GM18907 (cell line): ENCODE results near the gene TUBA3E.
"Not testable (repeated sequence)": the region's sequence is repeated elsewhere in the genome, so short reads cannot be mapped to it uniquely, and the experiment has no call there.

Experiments used
- ATAC-seq: cut with Tn5 transposase; IDR thresholded peaks from one replicate; pipeline ENCODE4 v1.9.1; 2021; ENCODE audit warnings: mild to moderate bottlenecking, moderate library complexity; ENCODE audit not compliant: unreplicated experiment

Gene TUBA3E

DNA sequence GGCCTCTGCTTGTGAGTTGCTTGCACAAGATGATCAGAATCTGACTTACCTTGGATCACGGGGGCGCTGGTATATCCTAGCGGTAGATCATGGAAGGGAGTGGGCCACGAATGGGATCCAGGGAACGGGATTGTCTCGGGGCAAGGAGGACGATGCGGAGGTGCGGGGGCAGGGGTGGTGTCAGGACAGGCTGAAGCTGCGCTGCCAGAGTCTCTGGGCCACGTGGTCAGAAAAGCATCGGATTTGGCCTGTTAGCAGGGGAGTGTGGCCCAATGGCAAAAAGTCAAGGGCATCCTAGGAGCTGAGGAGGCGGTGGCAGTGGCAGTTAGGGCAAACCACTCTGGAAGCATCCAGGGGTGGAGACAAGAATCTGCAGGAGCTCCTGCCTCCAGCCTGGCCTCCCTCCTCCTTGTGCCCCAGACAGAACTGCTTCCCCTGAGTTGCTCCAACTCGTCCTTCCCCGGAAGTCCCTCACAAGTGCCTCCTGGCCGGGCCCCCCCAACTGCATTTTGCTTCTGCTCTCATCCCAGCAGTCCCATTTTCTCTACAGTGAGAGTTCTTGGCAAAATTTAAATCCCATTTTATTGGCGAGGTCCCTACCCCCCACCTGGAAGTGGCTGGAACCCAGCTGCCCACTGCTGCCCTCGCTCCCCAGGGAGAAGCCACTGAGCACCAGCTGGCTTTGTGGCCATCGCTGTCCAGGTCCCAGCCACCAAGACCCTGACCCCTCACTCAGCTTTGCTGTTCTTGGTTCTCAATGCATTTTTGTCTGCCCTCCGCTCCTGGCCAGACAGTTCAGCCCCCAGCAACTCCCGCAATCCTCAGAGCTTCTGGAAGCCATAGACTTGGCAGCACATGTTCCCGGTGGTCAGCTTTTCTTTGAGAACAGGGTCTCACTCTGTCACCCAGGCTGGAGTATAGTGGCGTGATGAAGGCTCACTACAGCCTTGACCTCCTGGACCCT lies 47.8 kb downstream of the TUBA3E start:
- ATAC-seq, result no peak

DNA sequence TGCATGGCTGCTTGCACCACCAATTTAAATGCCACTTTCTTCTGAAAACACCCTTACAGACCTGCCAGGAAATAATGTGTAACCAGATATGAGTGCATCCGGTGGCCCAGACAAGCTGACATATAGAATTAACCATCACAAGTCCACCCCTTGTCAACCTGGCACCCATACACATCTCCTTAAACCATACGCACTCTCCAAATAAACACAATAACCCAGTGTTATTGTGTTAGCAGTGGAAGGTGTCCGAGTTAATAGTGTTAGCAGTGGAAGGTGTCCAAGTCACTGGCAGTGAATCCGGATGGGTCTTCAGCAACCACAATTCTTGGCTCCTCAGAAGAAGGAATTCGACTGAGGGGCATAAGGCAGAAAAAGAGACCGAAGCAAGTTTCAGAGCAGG lies 49.7 kb downstream of the TUBA3E start:
- ATAC-seq, result not testable (repeated sequence)

DNA sequence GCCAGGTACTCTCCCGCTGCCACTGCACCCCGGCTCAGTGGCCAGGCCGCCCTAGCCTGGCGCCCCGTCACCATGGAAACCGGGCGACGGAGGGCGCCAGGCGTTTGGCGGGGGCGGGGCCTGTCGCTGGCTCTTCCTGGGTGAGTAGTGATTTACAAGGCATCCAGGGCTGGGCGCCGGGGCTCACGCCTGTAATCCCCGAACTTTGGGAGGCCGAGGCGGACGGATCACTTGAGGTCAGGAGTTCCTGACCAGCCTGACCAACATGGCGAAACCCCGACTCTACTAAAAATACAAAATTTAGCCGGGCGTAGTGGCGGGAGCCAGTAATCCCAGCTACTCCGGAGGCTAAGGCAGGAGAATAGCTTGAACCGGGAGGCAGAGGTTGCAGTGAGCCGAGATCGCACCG lies 53.2 kb downstream of the TUBA3E start, which contains the start of gene CCDC74B:
CCDC74B (minus strand) TSS at position 107 of the 409 bp plus-strand sequence. CDS start 116 bp downstream, outside the sequence.
- ATAC-seq, result peak; percentile 94

DNA sequence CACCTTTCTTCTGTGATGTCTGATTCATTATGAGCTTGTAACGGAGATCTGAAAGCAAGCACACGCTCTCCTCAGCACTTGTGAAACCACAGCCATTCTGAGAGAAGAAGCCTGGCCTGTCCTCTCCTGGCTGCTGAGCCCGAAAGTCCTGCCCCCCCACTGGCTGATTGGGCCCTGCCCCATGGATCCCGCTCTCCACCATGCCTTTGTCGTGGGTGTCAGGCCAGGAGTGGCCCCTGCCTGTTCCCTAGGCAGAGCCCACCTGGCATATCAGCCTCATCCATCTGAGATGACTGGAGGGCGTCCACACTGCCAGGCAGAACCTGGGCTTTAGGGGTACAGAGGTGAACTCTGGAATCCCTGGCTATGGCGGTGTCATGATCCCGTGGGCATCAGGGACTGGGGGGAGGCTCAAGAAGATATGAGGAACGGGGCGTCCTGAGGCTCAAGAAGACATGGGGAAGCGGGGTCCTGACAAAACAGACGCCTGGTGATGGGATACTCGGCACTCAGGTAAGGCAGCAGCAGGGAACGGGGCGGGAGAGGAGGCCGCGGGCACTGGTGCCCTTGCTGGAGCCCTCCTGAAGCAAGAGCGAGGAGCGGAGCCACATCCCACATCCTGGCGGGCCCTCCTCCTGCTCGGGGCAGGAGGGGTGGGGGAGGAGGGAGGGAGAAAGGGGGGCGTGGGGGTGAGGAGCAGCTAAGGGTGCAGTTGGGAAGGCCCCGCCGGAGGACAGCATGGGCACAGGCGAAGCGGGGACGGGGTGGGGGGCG lies 54.8 kb downstream of the TUBA3E start:
- not testable (repeated sequence) for ATAC-seq

DNA sequence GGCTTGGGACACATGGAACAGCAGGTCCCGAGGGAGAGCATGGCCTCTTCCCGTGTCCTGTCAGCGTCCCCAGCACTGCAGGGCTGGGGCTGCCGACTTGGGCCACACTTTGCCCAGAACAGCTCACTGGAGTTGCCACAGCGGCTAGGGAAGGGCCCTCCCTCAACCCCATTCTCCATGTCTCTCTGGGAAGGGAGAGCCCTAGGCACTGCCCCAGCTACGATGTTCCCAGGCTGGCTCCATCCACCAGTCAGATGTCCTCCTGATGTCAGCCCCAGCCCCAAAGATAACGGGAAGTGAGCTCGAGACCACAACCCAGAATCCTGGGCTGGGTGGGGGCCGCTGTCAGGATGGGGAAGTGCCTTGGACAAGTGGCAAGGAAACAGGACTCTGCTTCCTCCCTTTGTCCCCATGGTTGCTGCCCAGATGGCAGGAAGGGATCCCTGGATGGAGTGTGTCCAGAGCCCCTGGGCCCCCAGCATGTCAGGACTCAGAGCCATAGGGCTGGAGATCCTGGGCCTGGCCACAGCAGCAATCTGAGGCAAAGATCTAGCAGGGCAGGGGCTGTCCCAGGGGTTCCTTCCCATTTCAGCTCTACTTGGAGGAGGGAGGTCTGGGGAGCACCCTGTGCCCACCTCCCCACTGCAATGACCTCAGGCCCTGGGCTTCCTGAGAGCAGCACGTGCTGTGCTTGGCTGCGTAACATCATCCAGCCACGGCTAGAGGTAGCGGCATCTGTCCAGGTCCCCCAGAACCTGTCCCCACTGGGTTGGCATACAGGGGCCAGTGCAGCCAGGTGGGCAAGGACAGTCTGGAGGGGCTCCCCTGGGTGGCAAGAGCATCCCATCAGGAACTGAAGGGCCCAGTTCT lies 55.6 kb downstream of the TUBA3E start:
- ATAC-seq, result not testable (repeated sequence)
